Fibroblast of peridontal ligament (primary cell): Measurements from ENCODE around the gene STARD3.
"Not testable (repeated sequence)": the region's sequence is repeated elsewhere in the genome, so short reads cannot be mapped to it uniquely, and the experiment has no call there.

Source experiments
- DNase-seq: peaks from one replicate; pipeline ENCODE4 v3.0.0-alpha.2; 2010; ENCODE audit errors: extremely low read depth

Gene STARD3

DNA sequence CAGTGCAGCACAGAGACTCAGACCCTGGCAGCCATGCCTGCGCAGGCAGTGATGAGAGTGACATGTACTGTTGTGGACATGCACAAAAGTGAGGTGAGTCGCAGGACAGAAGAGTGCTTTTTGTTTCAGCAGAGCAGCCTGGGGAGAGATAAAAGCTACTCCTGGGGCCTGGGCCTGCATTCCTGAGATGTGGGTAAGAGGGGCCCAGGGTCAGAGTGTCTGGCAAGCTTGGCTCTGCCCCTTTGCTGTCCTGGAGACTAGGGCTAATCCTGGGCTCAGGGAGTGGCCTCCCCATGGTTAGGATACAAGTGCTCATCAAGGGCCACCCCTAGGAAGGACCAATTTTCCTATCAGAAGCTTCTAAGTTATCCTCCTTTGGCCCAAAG lies 58.1 kb downstream of the STARD3 start:
- no peak for DNase-seq

DNA sequence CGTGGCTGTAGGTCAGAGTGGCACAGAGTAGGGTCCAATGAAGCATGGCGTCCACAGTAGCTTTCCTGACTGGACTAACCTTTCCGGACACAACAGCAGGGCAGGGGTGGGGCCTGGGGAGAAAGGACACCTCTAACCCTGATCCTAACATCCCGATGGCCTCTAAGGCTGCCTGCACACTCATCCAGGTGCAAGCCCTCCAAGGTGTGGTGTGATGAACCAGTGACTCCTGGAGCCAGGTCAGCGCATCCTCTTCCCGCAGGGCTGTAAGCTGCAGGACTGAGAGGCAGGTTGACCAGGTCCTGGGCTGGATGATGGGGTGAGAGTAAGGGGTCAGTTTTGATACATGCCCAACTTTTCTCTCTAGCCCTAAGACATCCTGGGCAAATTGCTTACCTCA lies 59.8 kb downstream of the STARD3 start:
- no peak for DNase-seq

DNA sequence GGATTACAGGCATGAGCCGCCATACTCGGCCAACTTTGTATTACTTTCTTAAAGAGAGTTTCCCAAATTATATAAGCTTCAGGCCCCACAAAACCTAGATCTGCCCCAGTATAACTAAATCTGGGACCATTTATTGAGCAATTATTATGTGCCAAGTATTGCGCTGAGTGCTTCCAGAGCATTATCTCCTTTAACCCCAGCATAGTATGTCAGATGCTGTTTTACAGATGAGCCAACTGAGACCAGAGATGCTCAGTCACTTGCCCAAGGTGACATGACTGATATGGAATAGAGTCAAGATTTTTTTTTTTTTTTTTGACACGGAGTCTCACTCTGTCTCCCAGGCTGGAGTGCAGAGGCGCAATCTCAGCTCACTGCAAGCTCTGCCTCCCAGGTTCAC lies 61.0 kb downstream of the STARD3 start:
- no peak for DNase-seq

DNA sequence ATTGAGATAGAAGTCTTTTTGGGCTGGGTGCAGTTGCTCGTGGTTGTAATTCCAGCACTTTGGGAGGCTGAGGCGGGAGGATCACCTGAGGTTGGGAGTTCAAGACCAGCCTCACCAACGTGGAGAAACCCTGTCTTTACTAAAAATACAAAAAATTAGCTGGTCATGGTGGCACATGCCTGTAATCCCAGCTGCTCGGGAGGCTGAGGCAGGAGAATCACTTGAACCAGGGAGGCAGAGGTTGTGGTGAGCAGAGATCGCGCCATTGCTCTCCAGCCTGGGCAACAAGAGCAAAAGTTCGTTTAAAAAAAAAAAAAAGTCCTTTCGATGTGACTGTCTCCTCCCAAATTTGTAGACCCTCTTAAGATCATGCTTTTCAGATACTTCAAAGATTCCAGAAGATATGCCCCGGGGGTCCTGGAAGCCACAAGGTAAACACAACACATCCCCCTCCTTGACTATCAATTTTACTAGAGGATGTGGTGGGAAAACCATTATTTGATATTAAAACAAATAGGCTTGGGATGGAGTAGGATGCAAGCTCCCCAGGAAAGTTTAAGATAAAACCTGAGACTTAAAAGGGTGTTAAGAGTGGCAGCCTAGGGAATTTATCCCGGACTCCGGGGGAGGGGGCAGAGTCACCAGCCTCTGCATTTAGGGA lies 62.3 kb downstream of the STARD3 start:
- not testable (repeated sequence) for DNase-seq

DNA sequence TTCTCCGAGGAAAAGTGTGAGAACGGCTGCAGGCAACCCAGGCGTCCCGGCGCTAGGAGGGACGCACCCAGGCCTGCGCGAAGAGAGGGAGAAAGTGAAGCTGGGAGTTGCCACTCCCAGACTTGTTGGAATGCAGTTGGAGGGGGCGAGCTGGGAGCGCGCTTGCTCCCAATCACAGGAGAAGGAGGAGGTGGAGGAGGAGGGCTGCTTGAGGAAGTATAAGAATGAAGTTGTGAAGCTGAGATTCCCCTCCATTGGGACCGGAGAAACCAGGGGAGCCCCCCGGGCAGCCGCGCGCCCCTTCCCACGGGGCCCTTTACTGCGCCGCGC lies 62.8 kb downstream of the STARD3 start, which contains the start of gene ERBB2:
TSS of gene ERBB2 (plus strand) at position 247 of the 330 bp plus-strand sequence. CDS start 175 bp downstream, outside the sequence.
- peak; percentile 73 for DNase-seq

DNA sequence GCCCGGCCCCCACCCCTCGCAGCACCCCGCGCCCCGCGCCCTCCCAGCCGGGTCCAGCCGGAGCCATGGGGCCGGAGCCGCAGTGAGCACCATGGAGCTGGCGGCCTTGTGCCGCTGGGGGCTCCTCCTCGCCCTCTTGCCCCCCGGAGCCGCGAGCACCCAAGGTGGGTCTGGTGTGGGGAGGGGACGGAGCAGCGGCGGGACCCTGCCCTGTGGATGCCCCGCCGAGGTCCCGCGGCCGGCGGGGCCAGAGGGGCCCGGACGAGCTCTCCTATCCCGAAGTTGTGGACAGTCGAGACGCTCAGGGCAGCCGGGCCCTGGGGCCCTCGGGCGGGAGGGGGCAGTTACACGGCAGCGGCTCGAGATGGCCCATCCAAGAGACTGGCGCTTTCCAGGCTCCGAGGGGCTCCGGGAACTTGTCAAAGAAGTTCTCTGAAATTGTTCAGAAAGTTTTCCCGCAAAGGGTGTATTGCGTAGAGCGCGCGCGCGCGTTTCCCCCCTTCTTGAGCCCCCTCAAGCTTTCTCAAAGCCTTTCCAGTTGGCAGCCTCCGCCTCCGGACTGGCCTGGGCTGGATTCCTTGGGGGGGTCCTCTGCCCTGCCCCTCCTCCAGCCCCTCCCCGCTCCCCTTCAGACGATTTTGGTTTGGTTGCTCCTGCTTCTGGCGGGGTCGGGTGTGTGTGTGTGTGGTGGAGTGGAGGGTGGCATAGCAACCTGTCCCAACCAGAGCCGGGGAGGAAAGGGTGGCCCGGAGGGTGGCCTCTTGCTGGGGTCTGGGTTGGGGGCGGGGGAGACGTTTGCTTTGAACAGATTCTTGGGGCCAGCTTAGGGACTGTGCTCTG lies 63.4 kb downstream of the STARD3 start:
- DNase-seq: peak; percentile 25

DNA sequence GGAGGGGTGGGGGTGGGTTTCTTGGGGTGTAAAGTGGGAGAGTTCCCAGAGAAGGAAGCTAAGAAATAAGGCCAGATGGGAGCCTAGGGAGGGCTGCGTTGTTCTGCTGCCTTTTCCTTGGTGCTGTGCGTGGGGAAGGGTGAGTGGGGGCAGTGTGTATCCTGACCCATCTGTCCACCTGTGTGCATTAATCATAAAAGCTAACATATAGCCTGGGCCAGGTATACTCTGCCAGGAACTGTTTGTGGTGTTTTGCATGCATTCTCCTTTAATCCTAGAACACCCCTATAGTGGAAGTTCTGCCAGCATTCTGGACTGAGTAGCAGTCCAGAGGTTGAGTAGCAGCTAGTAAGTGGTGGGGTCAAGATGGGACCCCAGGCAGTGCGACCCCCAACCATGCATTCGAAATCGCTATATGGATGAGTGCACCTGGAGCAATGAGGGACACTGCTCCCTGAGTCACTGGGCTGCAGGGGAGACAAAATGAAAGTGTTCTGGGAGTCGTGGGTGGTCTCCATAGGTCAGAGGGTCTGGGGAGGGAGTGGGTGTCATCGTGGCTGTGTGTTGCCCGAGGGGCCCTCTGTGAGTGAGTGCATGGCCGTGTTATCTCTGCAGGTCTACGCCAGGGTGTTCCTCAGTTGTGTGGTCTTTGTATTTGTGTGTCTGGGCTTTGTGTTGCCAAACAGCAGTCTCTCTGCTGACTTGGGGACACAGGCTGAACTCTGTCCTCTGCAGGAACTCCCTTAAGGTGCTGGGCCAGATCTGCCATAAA lies 64.3 kb downstream of the STARD3 start:
- DNase-seq: no peak

DNA sequence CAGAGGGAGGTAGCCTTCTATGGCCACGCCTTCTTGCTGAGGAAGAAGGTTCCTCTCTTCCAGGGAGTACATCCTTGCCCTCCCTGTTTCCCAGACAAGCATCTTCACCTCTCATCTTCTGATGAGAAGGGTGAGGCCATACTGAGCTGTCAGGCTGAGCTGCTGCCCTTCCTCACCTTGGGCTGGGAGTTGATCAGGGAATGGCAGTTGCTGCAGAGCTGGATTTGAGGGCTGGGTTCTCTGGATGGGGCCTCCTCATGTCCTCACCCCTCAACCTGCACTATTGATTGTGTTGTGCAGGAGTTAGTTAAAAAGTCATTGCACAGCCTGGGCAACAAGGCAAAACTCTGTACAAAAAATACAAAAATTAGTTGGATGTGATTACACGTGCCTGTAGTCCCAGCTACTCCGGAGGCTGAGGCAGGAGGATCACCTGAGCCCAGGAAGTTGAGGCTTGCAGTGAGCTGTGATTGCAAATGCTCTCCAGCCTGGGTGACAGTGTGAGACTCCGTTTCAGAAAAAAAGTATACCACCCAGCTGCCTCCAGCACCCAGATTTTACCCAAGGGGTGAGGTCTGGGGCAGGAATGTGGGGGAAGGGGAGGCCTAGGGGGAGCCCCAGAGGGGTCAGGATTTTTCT lies 65.0 kb downstream of the STARD3 start:
- DNase-seq: no peak

DNA sequence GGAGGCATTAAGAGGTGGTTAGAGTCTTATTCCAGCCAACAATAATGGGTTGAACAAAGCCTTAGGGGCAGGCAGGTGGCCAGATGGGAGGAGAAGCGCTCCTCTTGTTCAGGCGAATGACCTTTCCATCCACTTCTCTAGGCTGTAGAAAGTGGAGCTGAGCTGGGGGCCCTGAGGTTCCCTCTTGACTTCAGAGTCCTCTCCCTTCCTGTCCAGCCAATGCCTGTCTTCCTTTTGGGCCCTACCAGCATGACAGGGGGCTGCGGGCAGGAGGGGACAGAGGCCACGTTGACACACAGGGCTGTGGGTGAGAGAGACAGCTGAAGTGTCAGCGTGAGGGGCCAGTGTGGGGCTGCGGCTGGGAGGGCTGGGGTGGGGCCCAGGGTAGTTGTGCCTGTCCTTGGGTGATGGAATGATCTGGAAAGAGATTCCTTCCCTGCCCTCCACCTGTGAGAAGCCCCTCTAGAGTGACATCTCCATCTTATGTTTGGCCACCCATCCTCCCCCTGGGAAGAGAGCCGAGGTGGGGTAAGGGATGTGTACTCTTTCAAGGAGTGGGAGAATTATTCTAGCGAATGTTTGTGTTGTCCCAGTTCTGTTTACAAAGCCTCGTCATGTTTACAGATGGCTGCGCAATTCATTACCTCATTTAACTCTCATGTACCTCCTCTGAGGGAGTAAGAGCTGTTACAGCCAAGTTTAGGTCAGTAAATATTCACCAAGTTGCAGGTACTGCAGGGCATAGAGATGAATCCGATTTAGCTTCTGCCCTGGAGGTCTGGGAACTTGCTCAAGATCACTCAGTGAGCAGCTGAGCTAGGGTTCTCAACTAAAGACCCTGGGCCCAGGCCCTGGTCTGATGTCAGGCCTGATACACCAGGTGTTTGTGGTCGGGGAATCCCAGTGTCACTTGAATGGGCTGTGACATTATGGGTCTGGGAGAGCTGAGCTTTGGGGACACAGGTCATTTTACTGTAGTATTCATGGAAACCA lies 66.3 kb downstream of the STARD3 start:
- no peak for DNase-seq

DNA sequence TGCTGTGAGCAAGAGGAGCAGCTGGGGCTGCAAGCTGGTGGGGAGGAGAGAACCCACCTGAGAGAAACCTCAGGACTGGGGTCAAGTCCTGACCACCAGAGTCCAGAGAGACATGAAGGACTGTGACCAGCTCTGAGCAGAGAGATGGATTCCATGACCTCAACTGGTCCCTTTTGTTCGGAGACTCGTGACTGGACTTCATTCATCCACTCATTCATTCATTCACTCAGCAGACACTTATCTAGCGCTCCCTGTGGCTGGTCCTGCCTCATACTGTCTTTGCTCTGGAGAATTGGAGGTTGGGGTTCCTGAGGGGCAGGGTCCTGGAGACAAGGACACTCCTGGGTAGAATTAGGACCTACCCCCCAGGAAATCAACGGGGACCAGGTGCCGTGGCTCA lies 67.0 kb downstream of the STARD3 start:
- no peak for DNase-seq

DNA sequence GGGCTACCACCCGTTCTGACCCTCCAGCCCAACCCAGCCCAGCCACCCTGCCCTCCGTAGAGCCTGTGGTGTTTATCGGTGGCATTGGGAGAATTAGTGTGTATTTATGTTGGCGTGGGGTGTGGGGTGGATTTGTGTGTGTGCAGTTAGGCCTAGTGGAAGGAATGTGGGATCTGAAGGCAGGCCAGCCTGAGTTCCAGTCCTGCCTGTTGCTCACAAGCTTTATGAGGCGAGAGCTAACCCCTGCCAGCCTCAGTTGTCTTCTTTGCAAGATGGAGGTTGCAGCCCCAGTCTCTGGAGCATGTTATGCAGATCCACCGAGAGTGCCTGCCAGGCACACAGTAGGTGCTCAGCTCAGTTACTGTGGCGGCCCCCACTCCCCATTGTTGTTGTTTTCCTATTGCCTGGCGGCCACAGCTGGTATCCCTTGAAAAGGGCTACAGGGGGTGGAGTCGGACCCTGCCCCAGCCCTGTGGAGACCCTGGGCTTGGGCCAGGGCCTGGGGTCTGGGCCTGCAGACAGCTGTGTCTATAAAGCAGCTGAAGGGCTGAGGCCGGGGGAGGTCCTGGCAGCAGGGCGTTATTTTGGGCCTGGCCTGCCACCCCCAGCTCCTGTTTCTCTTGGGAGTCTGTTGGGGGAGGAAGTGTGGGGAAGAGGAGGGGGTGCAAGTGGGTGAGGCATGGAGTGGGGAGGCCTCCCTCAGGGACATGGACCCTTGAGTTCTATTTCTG lies 68.0 kb downstream of the STARD3 start:
- DNase-seq: peak; percentile 53

DNA sequence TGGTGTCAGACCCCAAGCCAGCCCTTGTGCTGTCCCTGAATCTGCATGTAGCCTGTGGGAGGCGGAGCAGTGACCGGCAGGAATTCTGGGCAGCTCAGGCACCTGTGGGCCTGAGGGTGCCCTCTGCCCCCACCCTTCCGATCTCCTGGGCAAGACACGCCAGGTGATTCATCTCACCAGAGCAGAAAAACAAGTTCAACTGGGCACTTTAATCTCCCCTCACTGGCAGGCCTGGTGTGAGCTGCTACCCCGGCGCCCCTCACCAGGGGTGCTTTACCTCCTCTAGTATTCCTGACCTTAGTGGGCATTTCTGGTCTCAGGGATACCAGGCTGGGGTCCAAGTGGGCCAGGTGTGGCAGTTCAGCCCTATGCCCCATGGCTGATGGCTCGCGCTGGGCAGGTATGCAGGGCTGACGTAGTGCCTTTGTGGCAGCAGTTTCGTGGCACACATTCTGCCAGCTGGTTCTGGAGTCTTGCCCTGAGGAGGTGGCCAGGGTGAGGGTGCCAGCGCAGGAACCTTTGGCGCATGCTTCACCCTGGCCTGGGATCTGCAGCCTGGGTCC lies 68.9 kb downstream of the STARD3 start:
- no peak for DNase-seq

DNA sequence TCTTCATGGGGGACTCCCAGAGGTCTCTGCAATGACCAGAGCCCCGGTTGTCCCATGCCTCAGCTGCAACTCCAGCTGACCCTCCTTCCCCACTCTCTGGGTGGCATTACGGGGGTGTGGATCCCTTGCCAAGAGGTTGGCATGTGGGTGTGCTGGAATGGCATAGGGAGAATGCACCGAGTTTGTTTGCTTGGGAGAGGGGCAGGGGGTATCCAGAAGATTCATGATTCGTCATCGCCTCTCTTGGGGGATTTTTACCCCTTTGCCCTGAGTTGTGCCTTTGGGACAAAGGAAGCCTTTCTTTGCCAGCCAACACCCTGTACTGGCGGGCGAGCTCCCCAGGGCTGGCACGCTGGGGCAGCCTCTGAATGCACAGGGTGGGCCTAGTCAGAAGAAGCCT lies 69.4 kb downstream of the STARD3 start:
- DNase-seq: no peak

DNA sequence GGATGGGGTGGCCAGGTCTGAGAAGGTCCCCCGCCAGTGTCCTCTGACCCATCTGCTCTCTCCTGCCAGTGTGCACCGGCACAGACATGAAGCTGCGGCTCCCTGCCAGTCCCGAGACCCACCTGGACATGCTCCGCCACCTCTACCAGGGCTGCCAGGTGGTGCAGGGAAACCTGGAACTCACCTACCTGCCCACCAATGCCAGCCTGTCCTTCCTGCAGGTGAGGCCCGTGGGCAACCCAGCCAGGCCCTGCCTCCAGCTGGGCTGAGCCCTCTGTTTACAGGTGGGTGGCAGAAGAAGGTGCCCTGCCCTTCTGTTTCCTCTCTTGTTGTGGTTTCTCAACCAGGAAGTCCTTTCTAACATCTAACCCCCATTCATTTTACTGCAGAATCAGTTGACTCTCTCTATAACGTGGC lies 70.0 kb downstream of the STARD3 start:
- DNase-seq: no peak

DNA sequence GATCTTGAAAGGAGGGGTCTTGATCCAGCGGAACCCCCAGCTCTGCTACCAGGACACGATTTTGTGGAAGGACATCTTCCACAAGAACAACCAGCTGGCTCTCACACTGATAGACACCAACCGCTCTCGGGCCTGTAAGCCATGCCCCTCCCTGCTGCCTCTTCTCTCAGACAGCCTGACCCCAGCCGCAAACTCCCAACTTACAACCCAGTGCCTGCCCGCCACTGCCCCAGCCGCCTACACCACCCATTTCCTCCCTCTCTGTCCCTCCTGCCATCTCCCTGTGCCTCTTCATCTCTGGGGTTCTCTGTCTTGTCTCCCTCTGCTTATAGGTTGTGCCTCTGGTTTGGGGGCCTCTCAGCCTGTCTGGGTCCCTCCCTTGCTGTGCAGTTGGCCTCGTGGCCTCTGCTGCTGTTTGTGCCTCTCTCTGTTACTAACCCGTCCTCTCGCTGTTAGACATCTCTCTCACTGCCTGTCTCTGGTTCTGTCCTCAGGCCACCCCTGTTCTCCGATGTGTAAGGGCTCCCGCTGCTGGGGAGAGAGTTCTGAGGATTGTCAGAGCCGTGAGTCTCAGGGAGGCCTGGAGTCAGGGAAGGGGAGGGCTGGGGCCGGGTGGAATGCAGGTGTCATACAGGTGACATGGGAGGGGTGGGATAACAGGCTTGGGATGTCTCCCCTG lies 72.5 kb downstream of the STARD3 start:
- DNase-seq: no peak

DNA sequence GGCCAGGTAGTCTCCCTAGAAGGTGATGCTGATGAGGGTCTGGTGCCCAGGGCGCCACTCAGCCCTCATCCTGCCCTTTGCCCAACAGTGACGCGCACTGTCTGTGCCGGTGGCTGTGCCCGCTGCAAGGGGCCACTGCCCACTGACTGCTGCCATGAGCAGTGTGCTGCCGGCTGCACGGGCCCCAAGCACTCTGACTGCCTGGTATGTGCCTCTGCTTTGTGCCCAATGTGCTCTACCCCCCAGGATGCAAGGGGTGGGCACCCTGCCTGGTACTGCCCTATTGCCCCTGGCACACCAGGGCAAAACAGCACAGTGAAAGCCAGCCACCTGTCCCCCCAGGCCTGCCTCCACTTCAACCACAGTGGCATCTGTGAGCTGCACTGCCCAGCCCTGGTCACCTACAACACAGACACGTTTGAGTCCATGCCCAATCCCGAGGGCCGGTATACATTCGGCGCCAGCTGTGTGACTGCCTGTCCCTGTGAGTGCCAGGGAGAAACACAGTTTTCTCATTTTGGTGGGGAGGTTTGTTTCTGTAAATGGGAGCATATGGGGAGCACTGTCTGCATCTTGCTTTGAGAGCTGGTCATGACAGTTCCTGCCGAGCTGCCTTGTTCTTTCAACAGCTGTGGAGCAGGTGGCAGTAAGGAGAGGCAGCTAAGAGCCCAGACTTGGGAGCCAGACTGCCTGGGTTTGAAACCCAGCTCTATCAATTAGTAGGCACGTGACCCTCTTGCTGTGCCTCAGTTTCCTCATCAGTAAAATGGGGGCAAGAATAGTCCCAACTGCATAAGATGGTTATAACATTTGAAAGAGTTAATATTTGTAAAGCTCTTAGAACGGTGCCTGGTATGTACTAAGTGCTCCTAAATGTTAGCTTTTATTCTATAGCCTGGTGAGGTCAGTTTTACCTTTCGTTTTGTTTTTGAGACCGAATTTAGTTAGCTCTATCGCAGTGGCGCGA lies 73.3 kb downstream of the STARD3 start:
- no peak for DNase-seq

DNA sequence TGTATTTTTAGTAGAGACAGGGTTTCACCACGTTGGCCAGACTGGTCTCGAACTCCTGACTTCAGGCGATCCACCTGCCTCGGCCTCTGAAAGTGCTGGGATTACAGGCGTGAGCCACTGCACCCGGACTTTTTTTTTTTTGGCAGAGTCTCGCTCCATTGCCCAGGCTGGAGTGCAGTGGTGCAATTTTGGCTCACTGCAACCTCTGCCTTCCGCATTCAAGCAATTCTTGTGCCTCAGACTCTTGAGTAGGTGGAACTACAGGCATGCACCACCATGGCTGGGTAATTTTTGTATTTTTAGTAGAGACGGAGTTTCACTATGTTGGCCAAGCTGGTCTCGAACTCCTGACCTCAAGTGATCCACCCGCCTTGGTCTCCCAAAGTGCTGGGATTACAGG lies 74.1 kb downstream of the STARD3 start:
- not testable (repeated sequence) for DNase-seq

DNA sequence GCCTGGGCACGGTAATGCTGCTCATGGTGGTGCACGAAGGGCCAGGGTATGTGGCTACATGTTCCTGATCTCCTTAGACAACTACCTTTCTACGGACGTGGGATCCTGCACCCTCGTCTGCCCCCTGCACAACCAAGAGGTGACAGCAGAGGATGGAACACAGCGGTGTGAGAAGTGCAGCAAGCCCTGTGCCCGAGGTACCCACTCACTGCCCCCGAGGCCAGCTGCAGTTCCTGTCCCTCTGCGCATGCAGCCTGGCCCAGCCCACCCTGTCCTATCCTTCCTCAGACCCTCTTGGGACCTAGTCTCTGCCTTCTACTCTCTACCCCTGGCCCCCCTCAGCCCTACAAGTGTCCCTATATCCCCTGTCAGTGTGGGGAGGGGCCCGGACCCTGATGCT lies 74.9 kb downstream of the STARD3 start:
- DNase-seq: no peak
